ENCODE measurements around the gene EYS.

EYS gene

DNA sequence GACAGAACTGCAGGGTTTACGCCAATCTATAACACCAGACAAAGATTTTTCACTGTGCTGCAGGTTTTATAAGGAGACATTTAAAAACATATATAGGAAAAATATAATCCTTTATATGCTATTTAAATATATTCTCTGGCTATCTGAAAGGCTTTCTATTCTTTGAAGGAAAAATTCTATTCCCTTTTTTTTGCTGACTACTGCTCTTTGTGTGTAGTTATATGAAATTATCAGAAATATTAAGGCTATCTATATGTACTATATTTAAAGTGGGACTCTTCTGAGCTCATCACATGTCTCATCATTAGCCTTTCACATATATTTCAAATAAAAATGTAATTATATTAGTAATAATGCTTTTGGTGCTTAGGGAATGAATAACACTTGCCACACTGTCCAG, 930.7 kb downstream of the EYS start (continued):
- TF ChIP-seq, protein P1, sequence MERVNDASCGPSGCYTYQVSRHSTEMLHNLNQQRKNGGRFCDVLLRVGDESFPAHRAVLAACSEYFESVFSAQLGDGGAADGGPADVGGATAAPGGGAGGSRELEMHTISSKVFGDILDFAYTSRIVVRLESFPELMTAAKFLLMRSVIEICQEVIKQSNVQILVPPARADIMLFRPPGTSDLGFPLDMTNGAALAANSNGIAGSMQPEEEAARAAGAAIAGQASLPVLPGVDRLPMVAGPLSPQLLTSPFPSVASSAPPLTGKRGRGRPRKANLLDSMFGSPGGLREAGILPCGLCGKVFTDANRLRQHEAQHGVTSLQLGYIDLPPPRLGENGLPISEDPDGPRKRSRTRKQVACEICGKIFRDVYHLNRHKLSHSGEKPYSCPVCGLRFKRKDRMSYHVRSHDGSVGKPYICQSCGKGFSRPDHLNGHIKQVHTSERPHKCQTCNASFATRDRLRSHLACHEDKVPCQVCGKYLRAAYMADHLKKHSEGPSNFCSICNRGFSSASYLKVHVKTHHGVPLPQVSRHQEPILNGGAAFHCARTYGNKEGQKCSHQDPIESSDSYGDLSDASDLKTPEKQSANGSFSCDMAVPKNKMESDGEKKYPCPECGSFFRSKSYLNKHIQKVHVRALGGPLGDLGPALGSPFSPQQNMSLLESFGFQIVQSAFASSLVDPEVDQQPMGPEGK (CRISPR knock-in tag; IDR thresholded peaks at IDR 0.05; ENCODE audit: borderline replicate concordance), result no peak

GRCh38 chr6:64774881-64775280, 932.1 kb downstream of the EYS start:
- no peak for ATAC-seq
- TF ChIP-seq RARB (CRISPR knock-in tag; IDR thresholded peaks at IDR 0.05) (no peak), ARNTL (CRISPR knock-in tag; IDR thresholded peaks at IDR 0.05; ENCODE audit: borderline replicate concordance, low read depth) (no peak)

GRCh38 chr6:64750910-64751309, 956.1 kb downstream of the EYS start:
- no peak for ATAC-seq
- TF ChIP-seq CREB5 (CRISPR knock-in tag; IDR thresholded peaks at IDR 0.05; ENCODE audit: low read depth) (no peak), ZNF70 (CRISPR knock-in tag; IDR thresholded peaks at IDR 0.05) (no peak), TOX (CRISPR knock-in tag; IDR thresholded peaks at IDR 0.05; ENCODE audit: borderline replicate concordance) (no peak), RARB (CRISPR knock-in tag; IDR thresholded peaks at IDR 0.05) (no peak), ESRRG (CRISPR knock-in tag; IDR thresholded peaks at IDR 0.05) (no peak), ZNF565 (CRISPR knock-in tag; conservative IDR thresholded peaks at IDR 0.05; ENCODE audit: low read depth) (no peak), OSR1 (CRISPR knock-in tag; IDR thresholded peaks at IDR 0.05) (no peak), CSDC2 (CRISPR knock-in tag; IDR thresholded peaks at IDR 0.05) (no peak), SNAI2 (CRISPR knock-in tag; IDR thresholded peaks at IDR 0.05) (no peak), ZC3H10 (CRISPR knock-in tag; IDR thresholded peaks at IDR 0.05) (no peak), POU6F1 (CRISPR knock-in tag; IDR thresholded peaks at IDR 0.05; ENCODE audit: borderline replicate concordance, low read depth) (no peak), ZFP30 (CRISPR knock-in tag; IDR thresholded peaks at IDR 0.05) (no peak), TCF4 (CRISPR knock-in tag; IDR thresholded peaks at IDR 0.05; ENCODE audit: borderline replicate concordance) (no peak), ISL1 (CRISPR knock-in tag; IDR thresholded peaks at IDR 0.05) (no peak), ZFP3 (CRISPR knock-in tag; IDR thresholded peaks at IDR 0.05) (no peak)
- TF ChIP-seq, protein P2, sequence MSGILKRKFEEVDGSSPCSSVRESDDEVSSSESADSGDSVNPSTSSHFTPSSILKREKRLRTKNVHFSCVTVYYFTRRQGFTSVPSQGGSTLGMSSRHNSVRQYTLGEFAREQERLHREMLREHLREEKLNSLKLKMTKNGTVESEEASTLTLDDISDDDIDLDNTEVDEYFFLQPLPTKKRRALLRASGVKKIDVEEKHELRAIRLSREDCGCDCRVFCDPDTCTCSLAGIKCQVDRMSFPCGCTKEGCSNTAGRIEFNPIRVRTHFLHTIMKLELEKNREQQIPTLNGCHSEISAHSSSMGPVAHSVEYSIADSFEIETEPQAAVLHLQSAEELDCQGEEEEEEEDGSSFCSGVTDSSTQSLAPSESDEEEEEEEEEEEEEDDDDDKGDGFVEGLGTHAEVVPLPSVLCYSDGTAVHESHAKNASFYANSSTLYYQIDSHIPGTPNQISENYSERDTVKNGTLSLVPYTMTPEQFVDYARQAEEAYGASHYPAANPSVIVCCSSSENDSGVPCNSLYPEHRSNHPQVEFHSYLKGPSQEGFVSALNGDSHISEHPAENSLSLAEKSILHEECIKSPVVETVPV (CRISPR knock-in tag; IDR thresholded peaks at IDR 0.05), result no peak
- TF ChIP-seq, protein P1 (CRISPR knock-in tag; IDR thresholded peaks at IDR 0.05; ENCODE audit: borderline replicate concordance), result no peak

DNA sequence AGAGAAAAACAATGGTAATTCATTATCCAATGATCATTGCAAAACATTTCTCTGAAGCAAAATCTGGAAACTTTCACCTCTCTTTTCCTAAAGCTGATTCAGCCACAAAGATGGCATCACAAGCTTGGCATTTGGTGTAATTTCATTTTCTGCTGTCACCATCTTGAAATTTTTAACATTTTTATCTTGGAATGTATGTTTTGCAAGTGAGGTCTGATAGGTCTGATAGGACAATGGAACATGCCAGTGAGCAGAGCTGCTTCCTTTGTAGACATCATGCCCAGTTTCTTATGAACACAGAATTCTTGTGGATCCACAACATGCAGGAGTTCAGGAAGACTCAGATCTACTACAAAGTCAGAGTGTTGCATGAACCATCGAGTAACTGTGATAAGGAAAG, 969.6 kb downstream of the EYS start:
- no peak for ATAC-seq
- TF ChIP-seq, protein P2 (CRISPR knock-in tag; IDR thresholded peaks at IDR 0.05), result no peak
- no peak for TF ChIP-seq ESRRG (CRISPR knock-in tag; IDR thresholded peaks at IDR 0.05)
- no peak for TF ChIP-seq TSHZ2 (CRISPR knock-in tag; IDR thresholded peaks at IDR 0.05)
- TF ChIP-seq ZNF8 (CRISPR knock-in tag; IDR thresholded peaks at IDR 0.05), result no peak
- TF ChIP-seq CREB5 (CRISPR knock-in tag; IDR thresholded peaks at IDR 0.05; ENCODE audit: low read depth), result peak; percentile 42; the same call in 1 of the 2 replicates
- TF ChIP-seq ARNTL (CRISPR knock-in tag; IDR thresholded peaks at IDR 0.05; ENCODE audit: borderline replicate concordance, low read depth), result no peak
- peak; percentile 82 for TF ChIP-seq ISL1 (CRISPR knock-in tag; IDR thresholded peaks at IDR 0.05)
- TF ChIP-seq, protein P1 (CRISPR knock-in tag; IDR thresholded peaks at IDR 0.05; ENCODE audit: borderline replicate concordance), result no peak
- no peak for TF ChIP-seq ZFP30 (CRISPR knock-in tag; IDR thresholded peaks at IDR 0.05)

Data from SK-N-SH treated with all-trans-retinoic acid at 6 μM for 48 hours (cell line).